CD14-positive monocyte (primary cell): Measurements from ENCODE around the gene CCND1. TPM values are rescaled to one million over a fixed set of nuclear protein-coding genes. Genes with fewer than 3 reads are reported as not detected.

ENCODE experiments used
- DNase-seq, 3 donors: peaks; one replicate each; pipeline ENCODE4 v3.0.0-alpha.2; 2011 to 2022
- H2AFZ ChIP-seq: 2 replicates; pipeline ENCODE4 v1.6.0; 2012; ENCODE audit warnings: mild to moderate bottlenecking, low read depth, low read length, inconsistent platforms; ENCODE audit not compliant: insufficient read depth, poor library complexity, severe bottlenecking
- H3K27ac ChIP-seq, 2 donors: 1 replicate in 1 of 2; 2 replicates in 1 of 2; pipeline ENCODE4 v1.5.1; 2012 to 2013; ENCODE audit warnings: low read length in 2 of 2, control low read depth in 1 of 2, inconsistent platforms in 1 of 2, low read depth in 1 of 2, mild to moderate bottlenecking in 1 of 2
- H3K27me3 ChIP-seq, 2 donors: one replicate each; pipeline versions ENCODE4 v1.6.0 to v1.6.1; 2011 to 2013; ENCODE audit warnings: low read length in 2 of 2; ENCODE audit not compliant: control insufficient read depth in 2 of 2, insufficient read depth in 2 of 2
- H3K36me3 ChIP-seq, 2 donors: replicated peaks in 1 of 2; 1 replicate in 1 of 2; 2 replicates in 1 of 2; pipeline versions ENCODE4 v1.5.1 to v1.6.1; 2012 to 2013; ENCODE audit warnings: low read length in 2 of 2, control low read depth in 1 of 2, inconsistent platforms in 1 of 2, mild to moderate bottlenecking in 1 of 2; ENCODE audit not compliant: insufficient read depth in 2 of 2, control insufficient read depth in 1 of 2
- H3K4me1 ChIP-seq, 2 donors: 1 replicate in 1 of 2; 2 replicates in 1 of 2; pipeline versions ENCODE4 v1.5.1 to v1.6.1; 2012 to 2013; ENCODE audit warnings: low read length in 2 of 2, control low read depth in 1 of 2, inconsistent platforms in 1 of 2, mild to moderate bottlenecking in 1 of 2, moderate library complexity in 1 of 2; ENCODE audit not compliant: insufficient read depth in 2 of 2, control insufficient read depth in 1 of 2
- H3K4me2 ChIP-seq: replicated peaks from 2 replicates; pipeline ENCODE3; 2012; ENCODE audit warnings: low read length, moderate library complexity, mild to moderate bottlenecking; ENCODE audit not compliant: poor library complexity, severe bottlenecking; ENCODE audit errors: extremely low read depth
- H3K4me3 ChIP-seq, 3 experiments: fragments of 200-600 bp in 1 of 3; sonication (generic) in 1 of 3; replicated peaks in 1 of 3; 1 replicate in 2 of 3; 2 replicates in 1 of 3; pipeline ENCODE4 v1.5.1; 2011 to 2013; ENCODE audit warnings: low read length in 3 of 3, mild to moderate bottlenecking in 3 of 3, control low read depth in 2 of 3, low read depth in 2 of 3, inconsistent platforms in 1 of 3, moderate library complexity in 1 of 3
- H3K79me2 ChIP-seq: 2 replicates; pipeline ENCODE4 v1.6.0; 2012; ENCODE audit warnings: mild to moderate bottlenecking, control low read depth, inconsistent platforms, low read length, moderate library complexity; ENCODE audit not compliant: insufficient read depth
- H3K9ac ChIP-seq: 2 replicates; pipeline ENCODE4 v1.6.0; 2017; ENCODE audit warnings: low read length, mild to moderate bottlenecking; ENCODE audit not compliant: insufficient read depth, poor library complexity, severe bottlenecking
- H3K9me3 ChIP-seq, 2 donors: replicated peaks in 1 of 2; 1 replicate in 1 of 2; 2 replicates in 1 of 2; pipeline versions ENCODE4 v1.5.1 to v1.6.1; 2012 to 2013; ENCODE audit warnings: low read length in 2 of 2, control low read depth in 1 of 2; ENCODE audit not compliant: control insufficient read depth in 1 of 2, insufficient read depth in 1 of 2
- H4K20me1 ChIP-seq: 2 replicates; pipeline ENCODE4 v1.6.0; 2012; ENCODE audit warnings: mild to moderate bottlenecking, low read length, control low read depth, moderate library complexity; ENCODE audit not compliant: insufficient read depth
- H3K27ac Mint-ChIP-seq, 7 donors: one replicate each; pipeline ENCODE4 v1.8.0; 2020; ENCODE audit warnings: mild to moderate bottlenecking in 7 of 7, mixed read lengths in 7 of 7, moderate library complexity in 6 of 7, inconsistent platforms in 2 of 7
- H3K27me3 Mint-ChIP-seq, 3 donors: one replicate each; pipeline ENCODE4 v1.8.0; 2021 to 2022; ENCODE audit warnings: low read depth in 3 of 3, mild to moderate bottlenecking in 3 of 3, mixed read lengths in 3 of 3, moderate library complexity in 3 of 3, inconsistent platforms in 1 of 3
- H3K36me3 Mint-ChIP-seq, 2 donors: one replicate each; pipeline ENCODE4 v1.8.0; 2020; ENCODE audit warnings: mixed read lengths in 2 of 2, inconsistent platforms in 1 of 2, mild to moderate bottlenecking in 1 of 2
- H3K4me1 Mint-ChIP-seq: one replicate; pipeline ENCODE4 v1.8.0; 2020; ENCODE audit warnings: mild to moderate bottlenecking, mixed read lengths
- H3K4me3 Mint-ChIP-seq, 2 donors: one replicate each; pipeline ENCODE4 v1.8.0; 2020; ENCODE audit warnings: mild to moderate bottlenecking in 2 of 2, mixed read lengths in 2 of 2, moderate library complexity in 1 of 2
- H3K9me3 Mint-ChIP-seq, 7 donors: one replicate each; pipeline ENCODE4 v1.8.0; 2020 to 2022; ENCODE audit warnings: mixed read lengths in 7 of 7, mild to moderate bottlenecking in 6 of 7, moderate library complexity in 6 of 7, inconsistent platforms in 2 of 7
- CTCF ChIP-seq: fragments of 200-600 bp; IDR thresholded peaks from one replicate; pipeline ENCODE4 v1.8.0; 2022; ENCODE audit warnings: antibody characterized with exemption, mild to moderate bottlenecking
- WGBS: methylation state at CpG from one replicate; pipeline ENCODE4 v1.1.5; 2013; ENCODE audit warnings: missing lambda C conversion rate; ENCODE audit not compliant: insufficient coverage; 5-methylcytosine and 5-hydroxymethylcytosine counted together
- intact Hi-C, 2 donors: fragments of 100-400 bp; cut with micrococcal nuclease; formaldehyde crosslinking; loops; one replicate each; pipeline versions ENCODE4 v1.15.0 to v1.15.1; 2023
- polyA plus RNA-seq, 3 donors: library from polyadenylated mRNA; depleted of rRNA in 1 of 3; unstranded in 2 of 3; stranded (reverse) in 1 of 3; fragments of 300-500 nt in 2 of 3; fragments of >200 nt in 1 of 3; fragmentation: Illumina TruSeq in 2 of 3; gene quantifications; 1 replicate in 2 of 3; 2 replicates in 1 of 3; pipeline ENCODE4 v1.2.3, GENCODE V29; 2012 to 2021

The CCND1 gene
- polyA plus RNA-seq, 3 donors, result 0.01 TPM; not detected in 2

GRCh38 chr11:69667619-69668604, 27.0 kb downstream of the CCND1 start:
- peaks cover 64 to 96% of the 10 kb centered on the region in 2 donors for H3K36me3 ChIP-seq
- H3K27ac Mint-ChIP-seq, result peak overlapping the region in 2 of 7 donors; percentile 2 to 13
- peaks cover 1% of the 10 kb centered on the region for H3K79me2 ChIP-seq
- H3K4me3 ChIP-seq, result no peak overlapping the region
- peaks cover 4% of the 10 kb centered on the region for H3K4me1 Mint-ChIP-seq
- no peak overlapping the region for H2AFZ ChIP-seq
- 94% methylated on average over 24 of the region's 26 CpGs for WGBS
- H3K27me3 ChIP-seq, result no peaks in the 10 kb centered on the region
- peaks cover 0 to 2% (median 0%) of the 10 kb centered on the region in 7 donors for H3K9me3 Mint-ChIP-seq
- DNase-seq, result no peak
- H4K20me1 ChIP-seq, result peaks cover 49% of the 10 kb centered on the region
- TF ChIP-seq CTCF, result no peak
- H3K9me3 ChIP-seq, result no peaks in the 10 kb centered on the region
- intact Hi-C loops, result no loop called here
- H3K27ac ChIP-seq, result no peak overlapping the region
- H3K4me2 ChIP-seq, result no peak overlapping the region
- no peak overlapping the region for H3K4me3 Mint-ChIP-seq
- H3K4me1 ChIP-seq, result no peaks in the 10 kb centered on the region
- H3K9ac ChIP-seq, result no peak overlapping the region
- H3K27me3 Mint-ChIP-seq, result peaks cover 0 to 1% (median 0%) of the 10 kb centered on the region in 3 donors
- peaks cover 80 to 98% of the 10 kb centered on the region in 2 donors for H3K36me3 Mint-ChIP-seq

- H3K9ac ChIP-seq, result no peak overlapping the region
- H3K36me3 Mint-ChIP-seq, result peaks cover 69 to 87% of the 10 kb centered on the region in 2 donors
- TF ChIP-seq CTCF, result no peak
- H3K4me3 ChIP-seq, result no peak overlapping the region
- H3K79me2 ChIP-seq, result peaks cover 17% of the 10 kb centered on the region
- H3K36me3 ChIP-seq, result peaks cover 63 to 87% of the 10 kb centered on the region in 2 donors
- intact Hi-C loops, result no loop called here
- H3K4me2 ChIP-seq, result no peak overlapping the region
- 96% methylated on average over 16 of the region's 19 CpGs for WGBS
- no peak overlapping the region for H3K27ac ChIP-seq
- H3K4me1 Mint-ChIP-seq, result peaks cover 18% of the 10 kb centered on the region
- DNase-seq, result no peak
- H4K20me1 ChIP-seq, result peaks cover 54% of the 10 kb centered on the region
- peaks cover 0 to 2% (median 0%) of the 10 kb centered on the region in 7 donors for H3K9me3 Mint-ChIP-seq
- peaks cover 6 to 11% of the 10 kb centered on the region in 2 donors for H3K4me1 ChIP-seq
- no peak overlapping the region for H3K27ac Mint-ChIP-seq
- no peak overlapping the region for H3K4me3 Mint-ChIP-seq
- H3K9me3 ChIP-seq, result no peaks in the 10 kb centered on the region
- H3K27me3 ChIP-seq, result no peaks in the 10 kb centered on the region
- H2AFZ ChIP-seq, result no peak overlapping the region
- no peaks in the 10 kb centered on the region for H3K27me3 Mint-ChIP-seq
These were observed 28.5 kb downstream of the CCND1 start for GRCh38 chr11:69669486-69669885.
